ENCODE data around the gene ZNF689. TPM values are rescaled to one million over a fixed set of nuclear protein-coding genes. Genes with fewer than 3 reads are reported as not detected.

The ZNF689 gene
- total and polyA plus RNA-seq, 7 donors = 3.6 to 10.3 (median 7.9) TPM

DNA sequence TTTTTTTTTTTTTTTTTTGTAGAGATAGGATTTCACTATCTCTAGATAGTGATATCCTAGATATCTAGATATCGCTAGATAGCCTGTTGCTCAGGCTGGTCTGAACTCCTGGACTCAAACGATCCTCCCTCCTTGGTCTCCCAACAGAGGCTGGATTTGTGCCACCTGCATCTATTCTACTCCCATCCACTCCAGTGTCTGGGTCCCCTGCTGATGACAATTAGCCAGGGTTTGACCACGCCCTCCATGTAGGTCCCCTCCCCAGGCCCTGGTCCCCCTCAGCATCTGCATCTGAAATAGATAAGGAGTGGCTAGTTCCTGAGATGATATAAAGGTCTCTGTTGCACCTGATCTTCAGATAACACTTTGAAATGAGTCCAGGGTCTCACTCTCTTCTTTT is 40.9 kb downstream of the ZNF689 start:
- Histone ChIP-seq H3K4me3 (no peak overlapping the region), H3K9me3 (no peaks in the 10 kb centered on the region), H3K27ac (peak overlapping the region in 1 of 4 donors; percentile 97), H3K36me3 (peaks cover 0 to 6% (median 0%) of the 10 kb centered on the region in 4 donors), H3K4me1 (peaks cover 0 to 24% (median 21%) of the 10 kb centered on the region in 4 donors), H3K27me3 (no peaks in the 10 kb centered on the region)
- intact Hi-C loops (cut with DNase I) = no loop called here
- DNase-seq = no peak
- TF ChIP-seq POLR2AphosphoS5 (IDR thresholded peaks at IDR 0.05) = no peak
- TF ChIP-seq EP300 (IDR thresholded peaks at IDR 0.05) = no peak
- no peak for TF ChIP-seq POLR2A (IDR thresholded peaks at IDR 0.05)
- TF ChIP-seq, protein P1, sequence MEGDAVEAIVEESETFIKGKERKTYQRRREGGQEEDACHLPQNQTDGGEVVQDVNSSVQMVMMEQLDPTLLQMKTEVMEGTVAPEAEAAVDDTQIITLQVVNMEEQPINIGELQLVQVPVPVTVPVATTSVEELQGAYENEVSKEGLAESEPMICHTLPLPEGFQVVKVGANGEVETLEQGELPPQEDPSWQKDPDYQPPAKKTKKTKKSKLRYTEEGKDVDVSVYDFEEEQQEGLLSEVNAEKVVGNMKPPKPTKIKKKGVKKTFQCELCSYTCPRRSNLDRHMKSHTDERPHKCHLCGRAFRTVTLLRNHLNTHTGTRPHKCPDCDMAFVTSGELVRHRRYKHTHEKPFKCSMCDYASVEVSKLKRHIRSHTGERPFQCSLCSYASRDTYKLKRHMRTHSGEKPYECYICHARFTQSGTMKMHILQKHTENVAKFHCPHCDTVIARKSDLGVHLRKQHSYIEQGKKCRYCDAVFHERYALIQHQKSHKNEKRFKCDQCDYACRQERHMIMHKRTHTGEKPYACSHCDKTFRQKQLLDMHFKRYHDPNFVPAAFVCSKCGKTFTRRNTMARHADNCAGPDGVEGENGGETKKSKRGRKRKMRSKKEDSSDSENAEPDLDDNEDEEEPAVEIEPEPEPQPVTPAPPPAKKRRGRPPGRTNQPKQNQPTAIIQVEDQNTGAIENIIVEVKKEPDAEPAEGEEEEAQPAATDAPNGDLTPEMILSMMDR (IDR thresholded peaks at IDR 0.05) = no peak
- WGBS, 2 donors = 92 to 95% methylated on average over 3 of the region's 3 CpGs

DNA sequence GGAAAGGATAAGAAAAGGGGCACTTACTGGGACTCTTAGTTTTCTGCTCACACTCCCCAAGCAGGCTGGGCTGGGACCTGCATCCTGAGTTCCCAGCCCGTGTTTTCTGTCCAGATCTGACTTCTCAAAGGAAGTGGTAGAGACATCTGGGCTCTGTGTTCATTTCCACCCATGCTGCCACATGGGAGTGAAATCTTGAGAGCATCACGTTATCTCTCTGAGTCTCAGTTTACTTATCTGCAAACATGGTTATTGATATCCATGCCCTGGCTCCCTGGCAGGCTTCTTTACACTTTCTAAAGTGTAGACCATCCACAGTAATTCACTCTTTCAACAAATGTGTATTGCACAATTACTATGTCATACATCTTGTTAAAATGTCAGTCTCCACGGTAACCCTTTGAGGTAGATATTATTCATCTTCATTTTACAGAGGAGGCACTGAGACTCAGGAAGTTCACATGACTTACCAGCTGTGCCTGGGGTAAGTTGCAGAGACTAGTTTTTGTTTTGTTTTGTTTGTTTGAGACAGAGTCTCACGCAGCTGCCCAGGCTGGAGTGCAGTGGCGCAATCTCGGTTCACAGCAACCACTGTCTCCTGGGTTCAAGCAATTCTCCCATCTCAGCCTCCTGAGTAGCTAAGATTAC is 42.1 kb downstream of the ZNF689 start:
- peaks cover 0 to 6% (median 0%) of the 10 kb centered on the region in 4 donors for H3K36me3 ChIP-seq
- H3K9me3 ChIP-seq = no peaks in the 10 kb centered on the region
- H3K4me3 ChIP-seq = no peak overlapping the region
- no peak for DNase-seq
- peak overlapping the region in 3 of 4 donors; percentile 2 to 97 (median 11) for H3K27ac ChIP-seq
- intact Hi-C loops (cut with DNase I) = no loop called here
- peaks cover 0 to 24% (median 21%) of the 10 kb centered on the region in 4 donors for H3K4me1 ChIP-seq
- TF ChIP-seq POLR2AphosphoS5 (IDR thresholded peaks at IDR 0.05) = no peak
- TF ChIP-seq, protein P1 (IDR thresholded peaks at IDR 0.05) = no peak
- TF ChIP-seq POLR2A (IDR thresholded peaks at IDR 0.05) = no peak
- TF ChIP-seq EP300 (IDR thresholded peaks at IDR 0.05) = no peak
- H3K27me3 ChIP-seq = no peaks in the 10 kb centered on the region
- 22 to 34% methylated on average over 6 of the region's 6 CpGs for WGBS, 2 donors

DNA sequence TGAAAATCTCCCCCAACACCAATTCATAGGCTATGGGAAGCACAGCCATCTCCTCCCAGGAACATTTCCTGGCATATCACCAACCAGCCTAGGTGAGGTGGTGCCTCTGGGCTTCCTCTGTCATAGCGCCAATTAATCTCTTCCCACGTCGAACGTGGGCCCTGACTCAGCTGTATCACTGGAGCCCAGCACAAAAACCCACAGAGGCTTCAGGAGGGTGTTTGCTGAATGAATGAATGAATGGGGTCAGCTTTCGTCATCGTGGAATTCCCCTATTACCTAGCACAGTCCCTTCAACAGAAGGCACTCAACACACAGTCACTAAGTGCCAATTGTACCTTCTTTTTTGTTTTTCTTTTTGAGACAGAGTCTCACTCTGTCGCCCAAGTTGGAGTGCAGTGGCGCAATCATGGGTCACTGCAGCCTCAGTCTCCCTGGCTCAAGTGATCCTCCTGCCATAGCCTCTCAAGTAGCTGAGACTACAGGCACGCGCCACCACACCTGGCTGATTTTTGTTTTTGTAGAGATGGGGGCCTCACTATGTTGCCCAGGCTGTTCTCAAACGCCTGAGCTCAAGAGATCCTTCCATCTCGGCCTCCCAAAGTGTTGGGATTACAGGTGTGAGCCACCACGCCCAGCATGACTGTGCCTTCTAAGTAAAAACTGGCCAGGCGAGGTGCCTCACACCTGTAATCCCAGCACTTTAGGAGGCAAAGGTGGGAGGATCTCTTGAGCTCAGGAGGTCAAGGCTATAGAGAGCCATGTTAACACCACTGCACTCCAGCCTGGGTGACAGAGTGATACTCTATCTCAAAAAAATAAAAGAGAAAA is 42.8 kb downstream of the ZNF689 start:
- WGBS, 2 donors = 78 to 83% methylated on average over 14 of the region's 14 CpGs
- Histone ChIP-seq H3K4me1 (peaks cover 0 to 19% (median 17%) of the 10 kb centered on the region in 4 donors), H3K9me3 (no peaks in the 10 kb centered on the region), H3K27me3 (no peaks in the 10 kb centered on the region), H3K36me3 (peaks cover 0 to 6% (median 0%) of the 10 kb centered on the region in 4 donors), H3K4me3 (no peak overlapping the region), H3K27ac (peak overlapping the region in 2 of 4 donors; percentile 2 to 11)
- TF ChIP-seq POLR2AphosphoS5 (IDR thresholded peaks at IDR 0.05) = no peak
- TF ChIP-seq, protein P1 (IDR thresholded peaks at IDR 0.05) = no peak
- intact Hi-C loops (cut with DNase I) = no loop called here
- DNase-seq = no peak

DNA sequence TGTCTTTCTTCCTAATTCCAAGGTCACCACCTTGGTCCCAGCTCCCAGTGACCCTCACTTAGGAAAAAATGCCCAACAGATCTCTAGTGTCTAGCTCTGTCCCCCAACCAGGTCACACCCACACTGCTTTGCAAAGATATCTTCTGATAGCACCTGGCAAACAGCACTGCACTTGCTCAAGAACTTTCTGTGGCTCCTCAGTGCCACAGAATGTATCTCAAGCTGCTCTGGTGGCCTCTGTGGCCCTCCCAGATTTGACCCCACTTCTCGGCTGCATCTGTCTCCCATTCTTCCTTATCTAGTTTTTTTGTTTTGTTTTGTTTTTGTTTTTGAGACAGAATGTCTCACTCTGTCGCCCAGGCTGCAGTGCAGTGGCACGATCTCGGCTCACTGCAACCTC is 43.7 kb downstream of the ZNF689 start:
- no peak for DNase-seq
- H3K27ac ChIP-seq = no peak overlapping the region
- H3K27me3 ChIP-seq = no peaks in the 10 kb centered on the region
- H3K36me3 ChIP-seq = peaks cover 0 to 6% (median 0%) of the 10 kb centered on the region in 4 donors
- TF ChIP-seq, protein P1 (IDR thresholded peaks at IDR 0.05) = no peak
- TF ChIP-seq POLR2AphosphoS5 (IDR thresholded peaks at IDR 0.05) = no peak
- no peak for TF ChIP-seq POLR2A (IDR thresholded peaks at IDR 0.05)
- no peak for TF ChIP-seq EP300 (IDR thresholded peaks at IDR 0.05)
- no peak overlapping the region for H3K4me3 ChIP-seq
- 94 to 95% methylated on average over 4 of the region's 4 CpGs for WGBS, 2 donors
- H3K9me3 ChIP-seq = no peaks in the 10 kb centered on the region
- intact Hi-C loops (cut with DNase I) = no loop called here
- peaks cover 0 to 16% (median 13%) of the 10 kb centered on the region in 4 donors for H3K4me1 ChIP-seq

Data from sigmoid colon (tissue), 7 donors.